ENCODE measurements around the gene WDR37. TPM values are rescaled to one million over a fixed set of nuclear protein-coding genes. Genes with fewer than 3 reads are reported as not detected.

The WDR37 gene
- total and polyA plus RNA-seq, 2 donors (not counting 1 experiment from before 2014, with no cell fraction given) = 17.3 to 33.2 TPM

GRCh38 chr10:1151076-1152033 is 95.2 kb downstream of the WDR37 start:
- intact Hi-C loops (cut with micrococcal nuclease) = no loop called here
- H3K4me1 ChIP-seq (ENCODE audit: control insufficient read depth in 2 of 2, insufficient read depth in 2 of 2, low read length in 2 of 2) = no peaks in the 10 kb centered on the region
- H3K9me3 ChIP-seq (ENCODE audit: control extremely low read depth in 1 of 3, control insufficient read depth in 2 of 3, insufficient read depth in 1 of 3, low read length in 2 of 3) = peaks cover 0 to 15% (median 7%) of the 10 kb centered on the region in 3 donors
- Mint-ChIP-seq H3K4me3 (no peak overlapping the region), H3K9me3 (ENCODE audit: insufficient read depth) (peaks cover 4% of the 10 kb centered on the region), H3K27me3 (peaks cover 26% of the 10 kb centered on the region), H3K4me1 (no peaks in the 10 kb centered on the region), H3K27ac (no peak overlapping the region)
- ATAC-seq (ENCODE audit: low read depth) (no peak), DNase-seq (no peak)
- H3K36me3 ChIP-seq (replicated peaks in 1 of 2; ENCODE audit: control extremely low read depth in 1 of 2, control insufficient read depth in 1 of 2, extremely low read depth in 1 of 2, insufficient read depth in 2 of 2, low read length in 1 of 2) = no peaks in the 10 kb centered on the region
- no peak overlapping the region for H3K9ac ChIP-seq (ENCODE audit: low read length)
- H4K20me1 ChIP-seq (ENCODE audit: control insufficient read depth, insufficient read depth, low read length, poor library complexity, severe bottlenecking) = no peaks in the 10 kb centered on the region
- TF ChIP-seq CTCF (IDR thresholded peaks at IDR 0.05) (no peak), EZH2 (IDR thresholded peaks at IDR 0.05; ENCODE audit: borderline replicate concordance, insufficient read depth, low read depth, low read length, poor library complexity, severe bottlenecking) (no peak)
- H3K27me3 ChIP-seq (replicated peaks in 1 of 4; ENCODE audit: control extremely low read depth in 1 of 4, control insufficient read depth in 3 of 4, insufficient read depth in 4 of 4, low read length in 3 of 4) = no peaks in the 10 kb centered on the region
- H2AFZ ChIP-seq (ENCODE audit: insufficient read depth, low read depth, low read length, poor library complexity, severe bottlenecking) = no peak overlapping the region
- no peaks in the 10 kb centered on the region for H3K79me2 ChIP-seq (ENCODE audit: control insufficient read depth, insufficient read depth, low read length)
- H3K27ac ChIP-seq (ENCODE audit: low read length in 2 of 2) = no peak overlapping the region
- ChIA-PET POLR2A (no interaction called here), CTCF (no interaction called here)
- no peak overlapping the region for H3K4me3 ChIP-seq (ENCODE audit: control extremely low read depth in 1 of 5, extremely low read depth in 1 of 5, insufficient read depth in 1 of 5, low read depth in 2 of 5, low read length in 4 of 5)
- H3K4me2 ChIP-seq (replicated peaks; ENCODE audit: low read depth, low read length, poor library complexity, severe bottlenecking) = no peak overlapping the region
- WGBS (ENCODE audit: insufficient coverage) = 80% methylated on average over 9 of the region's 15 CpGs

All from B cell (primary cell).